OCI-LY1 (cell line): ENCODE measurements around the gene CD244.

Experiments
- CTCF ChIP-seq: fragments of 200-600 bp; sonication (generic), shearing (Covaris generic); IDR thresholded peaks from 2 replicates; pipeline ENCODE4 v1.5.1; 2017; ENCODE audit warnings: mild to moderate bottlenecking, antibody characterized with exemption, low read length, moderate library complexity, mixed read lengths
- EZH2 ChIP-seq: fragments of 200-600 bp; sonication (generic), shearing (Covaris generic); IDR thresholded peaks from 2 replicates; pipeline ENCODE4 v1.8.0; 2017; ENCODE audit warnings: borderline replicate concordance, mixed run types, mild to moderate bottlenecking, antibody characterized with exemption, low read length, moderate library complexity, mixed read lengths

- no peak for TF ChIP-seq CTCF
- no peak for TF ChIP-seq EZH2
Observed at GRCh38 chr1:160808289-160808688, 54.4 kb downstream of the CD244 start.
